Heart left ventricle (tissue), 13 donors: ENCODE results near the gene GLB1L2.

Experiments used
- CTCF ChIP-seq, 12 donors: fragments of 200-600 bp; sonication (generic) in 4 of 12; IDR thresholded peaks; one replicate each; pipeline versions ENCODE4 v1.5.0 to v1.8.0; 2018 to 2022; ENCODE audit warnings: antibody characterized with exemption in 12 of 12, mild to moderate bottlenecking in 5 of 12
- POLR2A ChIP-seq, 2 donors: fragments of 450-650 bp; IDR thresholded peaks; one replicate each; pipeline ENCODE4 v1.6.1; 2017; ENCODE audit warnings: antibody characterized with exemption in 2 of 2, mild to moderate bottlenecking in 2 of 2, moderate library complexity in 2 of 2
- donor health status: ischemic (EF 13 %, LVEDD 7.1; RV severe dilation, severe dysfunction).
- donor health status: DM: no; HTN: yes; CAD: no.
- donor health status: DM: no; HTN: no; CAD: no.
- donor health status: ischemic (EF 25% LVEDD 6.9; RV normal size, moderate dysfunction).
- donor health status: ischemic (EF 25% LVEDD 5.7; RV mildly dilated, moderate dysfunction).
- donor health status: ischemic (EF 35%, LVEDD 5.7; RV mildly dilated, moderate dysfunction).
- donor health status: nonischemic (EF 11% LVEDD 7.7; RV severe dilation, severe dysfunction).
- donor health status: DM: yes; HTN: yes; CAD: no.
- donor health status: PGD.
- donor health status: ischemic (EF 29% LVEDD 5.4; RV normal size, mild dysfunction).
- donor health status: nonischemic (EF 23%, LVEDD 6.1; RV moderate dilation, normal function).

DNA sequence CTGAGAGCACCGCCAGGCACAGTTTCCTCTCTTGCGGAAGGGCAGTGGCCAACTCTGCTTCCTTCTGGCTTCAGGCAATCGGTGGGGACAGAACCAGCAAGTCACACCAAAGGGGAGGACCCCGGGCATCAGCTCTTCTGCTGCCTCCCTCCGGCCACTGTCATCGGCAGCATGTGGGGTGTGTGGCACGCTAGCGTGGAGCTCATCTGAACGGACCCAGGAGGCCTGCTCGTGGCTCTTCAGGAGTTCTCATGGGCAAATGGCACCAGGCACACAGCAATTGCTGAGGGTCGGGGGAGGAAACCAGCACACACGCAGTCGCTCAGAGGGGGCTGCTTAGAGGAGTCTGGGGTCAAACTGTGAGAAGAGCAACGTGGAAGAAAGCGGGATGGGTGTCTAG, 53.4 kb downstream of the GLB1L2 start:
- TF ChIP-seq CTCF (IDR thresholded peaks at IDR 0.05), result no peak
- no peak for TF ChIP-seq POLR2A (IDR thresholded peaks at IDR 0.05)
